ENCODE data around the gene HDAC4. TPM values are rescaled to one million over a fixed set of nuclear protein-coding genes. Genes with fewer than 3 reads are reported as not detected.

The HDAC4 gene
- total RNA-seq, 1 experiment from 2014 or later = 32.0 TPM

DNA sequence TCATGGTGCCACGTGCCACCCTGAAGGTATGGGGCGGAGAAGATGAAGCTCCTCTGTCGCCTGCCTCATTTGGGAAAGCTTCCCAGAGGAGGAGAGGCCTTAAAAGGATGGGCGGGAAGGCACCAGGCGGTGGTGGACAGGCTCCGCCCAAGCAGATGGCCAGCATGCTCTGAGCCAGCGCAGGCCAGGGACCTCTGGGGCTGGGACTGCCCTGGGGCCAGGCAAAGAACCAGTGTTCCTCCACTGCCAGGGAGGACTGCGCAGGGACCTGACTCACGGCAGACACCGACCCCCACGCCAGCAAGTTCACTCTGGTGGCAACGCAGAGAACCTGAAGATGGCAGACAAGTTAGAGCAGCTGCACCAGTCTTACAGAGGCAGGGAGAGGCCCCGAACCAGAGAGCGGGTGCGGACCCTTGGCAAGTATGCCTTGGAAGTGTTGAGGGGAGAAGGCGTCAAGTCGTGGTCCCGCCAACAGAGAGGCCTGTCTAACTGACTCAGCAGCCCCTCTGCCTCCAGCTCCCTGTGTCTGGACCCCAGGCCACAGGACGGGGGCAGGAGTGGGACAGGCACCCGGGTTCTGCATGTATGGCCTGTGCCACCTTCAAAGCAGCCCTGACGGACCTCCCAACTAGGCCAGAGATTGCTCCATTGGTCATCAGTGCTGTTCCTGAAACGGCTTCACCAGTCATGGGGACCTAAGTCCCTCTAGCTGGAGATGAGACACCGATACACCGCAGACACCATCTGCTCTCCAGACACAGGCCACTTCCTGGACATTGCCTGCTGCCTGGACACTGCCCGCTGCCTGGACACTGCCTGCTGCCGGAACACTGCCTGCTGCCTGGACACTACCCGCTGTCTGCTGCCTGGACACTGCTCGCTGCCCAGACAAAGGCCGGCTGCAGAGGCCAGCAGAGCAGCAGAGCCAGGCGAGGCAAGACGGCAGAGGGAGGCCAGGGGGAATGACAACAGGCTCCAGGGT is 124.7 kb downstream of the HDAC4 start:
- no peak overlapping the region for H3K4me2 ChIP-seq (ENCODE audit: insufficient read depth, insufficient read length, low read length)
- H2BK12ac ChIP-seq (ENCODE audit: insufficient read length, low read depth, low read length) = no peak overlapping the region
- H3T11ph ChIP-seq (ENCODE audit: low read length) = no peak overlapping the region
- H3K14ac ChIP-seq (ENCODE audit: insufficient read depth, low read length) = peak overlapping the region; percentile 50; the same call in 1 of the 2 replicates
- H2BK5ac ChIP-seq (ENCODE audit: insufficient read length, low read length) = no peak overlapping the region
- TF ChIP-seq, protein P1, sequence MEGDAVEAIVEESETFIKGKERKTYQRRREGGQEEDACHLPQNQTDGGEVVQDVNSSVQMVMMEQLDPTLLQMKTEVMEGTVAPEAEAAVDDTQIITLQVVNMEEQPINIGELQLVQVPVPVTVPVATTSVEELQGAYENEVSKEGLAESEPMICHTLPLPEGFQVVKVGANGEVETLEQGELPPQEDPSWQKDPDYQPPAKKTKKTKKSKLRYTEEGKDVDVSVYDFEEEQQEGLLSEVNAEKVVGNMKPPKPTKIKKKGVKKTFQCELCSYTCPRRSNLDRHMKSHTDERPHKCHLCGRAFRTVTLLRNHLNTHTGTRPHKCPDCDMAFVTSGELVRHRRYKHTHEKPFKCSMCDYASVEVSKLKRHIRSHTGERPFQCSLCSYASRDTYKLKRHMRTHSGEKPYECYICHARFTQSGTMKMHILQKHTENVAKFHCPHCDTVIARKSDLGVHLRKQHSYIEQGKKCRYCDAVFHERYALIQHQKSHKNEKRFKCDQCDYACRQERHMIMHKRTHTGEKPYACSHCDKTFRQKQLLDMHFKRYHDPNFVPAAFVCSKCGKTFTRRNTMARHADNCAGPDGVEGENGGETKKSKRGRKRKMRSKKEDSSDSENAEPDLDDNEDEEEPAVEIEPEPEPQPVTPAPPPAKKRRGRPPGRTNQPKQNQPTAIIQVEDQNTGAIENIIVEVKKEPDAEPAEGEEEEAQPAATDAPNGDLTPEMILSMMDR (conservative IDR thresholded peaks at IDR 0.05) = no peak
- no peaks in the 10 kb centered on the region for H3K4me1 ChIP-seq (ENCODE audit: insufficient read depth, low read length)
- no peaks in the 10 kb centered on the region for H4K20me1 ChIP-seq (ENCODE audit: control insufficient read depth, insufficient read depth, insufficient read length)
- no peak overlapping the region for H4K5ac ChIP-seq (ENCODE audit: insufficient read length, low read depth, low read length)
- H2BK15ac ChIP-seq (ENCODE audit: low read depth, low read length) = no peak overlapping the region
- Mint-ChIP-seq H3K4me1 (peaks cover 30 to 34% of the 10 kb centered on the region in 2 experiments), H3K36me3 (ENCODE audit: insufficient read depth in 1 of 3, low read depth in 3 of 3) (no peaks in the 10 kb centered on the region), H3K4me3 (no peak overlapping the region; a peak in 1 of 5 replicates), H3K27me3 (ENCODE audit: low read depth) (no peaks in the 10 kb centered on the region), H3K9me3 (no peaks in the 10 kb centered on the region), H3K27ac (peak overlapping the region in 1 of 3 experiments; percentile 68; a peak in 3 of 7 replicates)
- no peak overlapping the region for H4K8ac ChIP-seq (replicated peaks; ENCODE audit: insufficient read length, low read depth, low read length)
- H3K9me3 ChIP-seq (ENCODE audit: control insufficient read depth, low read depth, low read length) = no peaks in the 10 kb centered on the region
- H2AFZ ChIP-seq (ENCODE audit: low read length) = no peak overlapping the region
- no peak overlapping the region for H3K9ac ChIP-seq (ENCODE audit: extremely low read depth, insufficient read length, low read length)
- H3K27me3 ChIP-seq (ENCODE audit: insufficient read depth, low read length) = no peaks in the 10 kb centered on the region
- no peak overlapping the region for H3K4ac ChIP-seq (ENCODE audit: low read depth, low read length)
- peak; percentile 27 for DNase-seq
- H3K56ac ChIP-seq (ENCODE audit: insufficient read length, low read depth, low read length) = no peak overlapping the region
- no peaks in the 10 kb centered on the region for H3K23me2 ChIP-seq (ENCODE audit: insufficient read length, low read depth, low read length, poor library complexity, severe bottlenecking)
- no peak overlapping the region for H2BK120ac ChIP-seq (ENCODE audit: low read depth, low read length, poor library complexity, severe bottlenecking)
- no peak overlapping the region for H4K91ac ChIP-seq (ENCODE audit: insufficient read length, low read depth, low read length)
- no peak overlapping the region for H2BK20ac ChIP-seq (ENCODE audit: low read depth, low read length, poor library complexity, severe bottlenecking)
- no peak overlapping the region for H3K27ac ChIP-seq (ENCODE audit: insufficient read length, low read depth, low read length)
- H3K18ac ChIP-seq (ENCODE audit: insufficient read length, low read depth, low read length) = no peak overlapping the region
- H3K79me1 ChIP-seq (ENCODE audit: insufficient read depth, low read depth, low read length, poor library complexity, severe bottlenecking) = no peaks in the 10 kb centered on the region
- no peak overlapping the region for H3K23ac ChIP-seq (ENCODE audit: insufficient read length, low read depth, low read length)
- WGBS (ENCODE audit: extremely low coverage, insufficient read length, low lambda C conversion rate) = no CpG with 5 or more reads among the region's 31 CpGs
- peaks cover 4% of the 10 kb centered on the region; the same call in 1 of the 2 replicates for H3K79me2 ChIP-seq (ENCODE audit: insufficient read depth, low read length)
- H2AK5ac ChIP-seq (ENCODE audit: insufficient read length, low read length) = no peak overlapping the region
